NCI-H2029 (cell line): ENCODE measurements around the gene ADCY10.
"Not testable (repeated sequence)": the region's sequence is repeated elsewhere in the genome, so short reads cannot be mapped to it uniquely, and the experiment has no call there.

Experiments
- DNase-seq: peaks from one replicate; lab custom pipeline; 2025; lab: John Stamatoyannopoulos, UW

ADCY10 gene

GRCh38 chr1:167924543-167925231 is 10.8 kb upstream of the ADCY10 start:
- no peak for DNase-seq

- no peak for DNase-seq
Observed at GRCh38 chr1:167924102-167924501, 10.2 kb upstream of the ADCY10 start.

- DNase-seq = no peak
Observed at GRCh38 chr1:167923324-167924056, 9.6 kb upstream of the ADCY10 start.

- DNase-seq = no peak
Observed at GRCh38 chr1:167922611-167923074, 8.7 kb upstream of the ADCY10 start.

- no peak for DNase-seq
Observed at GRCh38 chr1:167922023-167922422, 8.1 kb upstream of the ADCY10 start.

- DNase-seq = no peak
Observed at GRCh38 chr1:167916766-167917511, 3.0 kb upstream of the ADCY10 start.

GRCh38 chr1:167915569-167915968 is 1.6 kb upstream of the ADCY10 start:
- no peak for DNase-seq

- no peak for DNase-seq
Observed at GRCh38 chr1:167912294-167912693, 1.6 kb downstream of the ADCY10 start.

- no peak for DNase-seq
Observed at GRCh38 chr1:167911413-167911812, 2.5 kb downstream of the ADCY10 start.

- no peak for DNase-seq
Observed at GRCh38 chr1:167910530-167910929, 3.4 kb downstream of the ADCY10 start.

GRCh38 chr1:167909691-167910180 is 4.2 kb downstream of the ADCY10 start:
- no peak for DNase-seq

GRCh38 chr1:167905671-167906070 is 8.3 kb downstream of the ADCY10 start:
- DNase-seq = no peak

- DNase-seq = peak; percentile 8
Observed at GRCh38 chr1:167905182-167905581, 8.8 kb downstream of the ADCY10 start.

GRCh38 chr1:167904652-167905130 is 9.2 kb downstream of the ADCY10 start:
- no peak for DNase-seq

GRCh38 chr1:167900907-167901306 is 13.0 kb downstream of the ADCY10 start:
- DNase-seq = no peak

- no peak for DNase-seq
Observed at GRCh38 chr1:167899253-167899681, 14.7 kb downstream of the ADCY10 start.

GRCh38 chr1:167898578-167899222 is 15.2 kb downstream of the ADCY10 start:
- DNase-seq = no peak

GRCh38 chr1:167893798-167894197 is 20.1 kb downstream of the ADCY10 start:
- no peak for DNase-seq

GRCh38 chr1:167890400-167890799 is 23.5 kb downstream of the ADCY10 start:
- no peak for DNase-seq

- DNase-seq = not testable (repeated sequence)
Observed at GRCh38 chr1:167887187-167887586, 26.7 kb downstream of the ADCY10 start.

- DNase-seq = no peak
Observed at GRCh38 chr1:167882376-167882775, 31.6 kb downstream of the ADCY10 start.

GRCh38 chr1:167881786-167882185 is 32.1 kb downstream of the ADCY10 start:
- DNase-seq = no peak
